GM21576 (cell line): ENCODE results near the gene PROK1.

ENCODE experiments used
- ATAC-seq: cut with Tn5 transposase; IDR thresholded peaks from one replicate; pipeline ENCODE4 v1.9.1; 2021; ENCODE audit warnings: mild to moderate bottlenecking, moderate library complexity; ENCODE audit not compliant: unreplicated experiment

The PROK1 gene

GRCh38 chr1:110464340-110464739 lies 13.4 kb downstream of the PROK1 start:
- no peak for ATAC-seq

GRCh38 chr1:110465038-110465813 lies 14.3 kb downstream of the PROK1 start:
- no peak for ATAC-seq

GRCh38 chr1:110465814-110466380 lies 14.9 kb downstream of the PROK1 start:
- no peak for ATAC-seq

- ATAC-seq: no peak
Observed at GRCh38 chr1:110466646-110467280, 15.8 kb downstream of the PROK1 start.

GRCh38 chr1:110471131-110471530 lies 20.2 kb downstream of the PROK1 start:
- ATAC-seq: no peak

- ATAC-seq: no peak
Observed at GRCh38 chr1:110472546-110472945, 21.6 kb downstream of the PROK1 start.

- no peak for ATAC-seq
Observed at GRCh38 chr1:110474444-110474843, 23.5 kb downstream of the PROK1 start.

DNA sequence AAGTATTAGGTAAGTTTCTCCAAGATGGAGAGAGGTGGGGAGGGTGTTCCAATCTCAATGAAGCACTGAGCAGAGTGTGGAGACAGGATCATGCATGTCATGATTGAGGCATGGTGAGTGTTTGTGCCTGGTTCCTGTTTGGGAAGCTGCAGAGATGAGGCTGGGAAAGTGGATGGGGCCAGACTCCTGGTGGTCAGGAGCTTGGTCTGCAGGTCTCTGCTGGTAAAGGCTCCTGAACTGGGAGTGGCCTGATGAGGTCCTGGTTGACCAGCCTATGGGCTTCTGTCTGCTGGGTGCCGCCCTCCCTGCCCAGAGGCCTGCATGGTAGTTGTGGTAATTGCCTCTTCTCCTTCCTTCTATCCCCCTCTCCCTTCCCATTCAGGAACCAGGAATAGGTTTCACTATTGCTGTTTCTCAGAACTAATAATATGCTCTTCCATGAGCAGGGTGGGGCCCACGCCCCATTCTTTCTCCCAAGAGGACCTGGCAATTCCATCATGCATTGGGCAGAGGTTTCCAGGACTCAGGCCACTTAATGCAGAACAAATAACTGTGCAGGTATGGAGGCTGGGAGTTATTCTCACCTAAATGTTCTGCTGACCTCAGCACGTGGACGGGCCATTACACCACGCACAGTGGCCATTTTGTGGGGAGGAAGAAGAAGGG lies 24.5 kb downstream of the PROK1 start:
- no peak for ATAC-seq

DNA sequence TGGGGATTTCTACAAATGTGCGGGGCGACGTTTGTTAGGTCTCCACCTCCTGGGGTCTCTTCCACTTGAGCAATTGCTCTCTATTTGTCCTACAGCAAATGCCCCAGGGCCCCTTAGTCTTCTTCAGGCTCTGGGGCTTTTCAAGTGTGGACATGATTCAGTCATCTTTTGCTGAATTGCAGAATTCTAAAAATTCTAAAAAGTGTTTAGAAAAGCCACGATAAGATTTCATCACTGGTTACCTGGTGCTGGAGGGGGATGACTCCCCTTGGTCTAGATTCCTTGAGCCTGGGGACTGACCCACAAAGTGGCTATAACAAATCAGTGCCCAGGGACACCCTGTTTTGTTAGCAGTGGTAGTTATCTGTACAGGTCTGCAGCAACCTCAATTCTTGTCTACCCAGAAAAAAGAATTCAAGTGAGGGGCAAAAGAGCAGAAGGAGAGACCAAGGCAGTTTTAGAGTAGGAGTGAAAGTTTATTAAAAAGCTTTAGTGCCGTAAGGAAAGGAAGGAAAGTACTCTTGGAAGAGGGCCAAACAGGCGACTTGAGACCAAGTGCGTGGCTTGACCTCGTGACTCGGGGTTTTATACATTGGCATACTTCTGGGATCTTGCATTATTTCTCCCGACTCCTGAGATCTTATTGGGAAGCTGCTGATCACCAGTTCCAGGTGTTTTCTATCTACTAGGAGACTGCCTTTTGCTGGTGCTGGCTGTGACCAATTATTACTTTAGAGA lies 25.2 kb downstream of the PROK1 start:
- ATAC-seq: no peak

DNA sequence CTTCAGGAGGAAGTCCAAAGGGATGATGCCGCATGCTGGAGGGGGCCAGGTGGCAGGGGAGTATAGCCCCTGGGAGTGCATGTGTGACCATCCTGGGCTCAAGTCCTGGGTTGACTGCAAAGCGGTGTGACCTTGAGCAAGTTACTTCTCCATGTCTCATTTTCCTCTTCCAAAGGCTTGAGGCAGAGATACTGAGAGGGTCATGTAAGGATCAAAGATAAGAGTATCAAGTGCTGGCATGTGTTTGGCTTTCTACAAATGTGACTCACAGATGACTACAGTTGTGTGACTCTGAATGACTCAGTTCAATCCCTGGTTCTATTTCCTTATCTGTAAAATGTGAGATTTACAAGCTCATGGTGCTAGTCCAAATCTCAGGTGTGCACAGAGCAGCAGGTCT lies 26.1 kb downstream of the PROK1 start:
- ATAC-seq: no peak

DNA sequence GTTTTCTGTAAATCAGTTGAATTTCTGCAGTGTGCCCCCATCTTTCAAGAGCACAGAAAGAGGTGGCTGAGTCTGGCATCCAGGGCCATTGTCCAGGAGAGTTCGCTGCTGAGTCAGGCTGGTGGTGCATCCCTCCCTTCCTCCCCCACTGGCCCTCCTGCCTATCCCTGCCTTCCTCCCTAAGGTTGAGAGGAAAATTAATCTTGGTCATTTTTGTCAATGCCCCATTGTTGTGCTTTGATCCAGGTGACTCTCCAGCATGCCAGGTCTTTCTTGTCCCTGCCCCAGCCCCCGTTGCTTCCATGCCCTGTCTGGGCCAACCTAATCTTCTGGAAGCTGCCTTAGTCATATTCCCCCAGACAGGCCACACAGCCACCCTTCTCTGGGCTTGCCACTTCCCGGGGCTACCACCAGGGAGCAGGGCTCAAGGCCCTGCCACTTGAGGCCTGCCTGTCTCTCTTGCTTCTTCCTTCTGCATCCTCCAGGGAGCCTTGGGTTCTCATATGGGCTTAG lies 26.6 kb downstream of the PROK1 start:
- ATAC-seq: no peak

- ATAC-seq: no peak
Observed at GRCh38 chr1:110477967-110478640, 27.2 kb downstream of the PROK1 start.

GRCh38 chr1:110478886-110479285 lies 27.9 kb downstream of the PROK1 start:
- ATAC-seq: no peak

GRCh38 chr1:110480356-110481096 lies 29.6 kb downstream of the PROK1 start:
- ATAC-seq: no peak

DNA sequence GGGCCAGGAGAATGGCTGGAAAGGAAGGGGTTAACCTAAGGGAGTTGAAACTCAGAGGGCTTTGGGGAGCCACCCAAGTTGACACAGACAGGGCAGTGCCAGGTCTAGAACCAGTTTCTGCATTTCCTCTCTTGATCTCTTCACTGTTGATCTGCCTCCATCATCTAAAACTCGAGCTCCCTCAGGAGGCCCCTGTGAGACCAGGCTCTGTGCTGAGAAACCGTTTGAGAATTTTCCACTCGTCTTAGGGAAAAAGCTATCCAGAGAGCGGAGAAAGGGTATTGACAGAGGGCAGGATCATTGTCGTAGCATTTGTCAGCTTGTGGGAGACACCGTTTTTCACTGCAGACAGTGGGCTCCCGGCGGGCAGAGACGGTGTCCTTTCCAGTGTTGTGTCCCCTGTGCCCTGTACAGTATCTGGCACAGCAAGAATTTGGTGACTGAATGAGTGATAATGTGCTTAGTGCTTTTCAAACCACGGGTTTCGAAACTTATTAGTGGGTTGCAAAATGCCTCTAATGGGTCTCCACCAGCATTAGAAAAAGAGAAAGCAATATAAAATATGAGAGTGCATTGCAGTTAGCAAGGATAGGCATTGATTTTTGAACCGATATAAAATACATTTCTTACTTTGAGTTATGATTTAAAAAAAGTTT lies 31.1 kb downstream of the PROK1 start:
- ATAC-seq: no peak

DNA sequence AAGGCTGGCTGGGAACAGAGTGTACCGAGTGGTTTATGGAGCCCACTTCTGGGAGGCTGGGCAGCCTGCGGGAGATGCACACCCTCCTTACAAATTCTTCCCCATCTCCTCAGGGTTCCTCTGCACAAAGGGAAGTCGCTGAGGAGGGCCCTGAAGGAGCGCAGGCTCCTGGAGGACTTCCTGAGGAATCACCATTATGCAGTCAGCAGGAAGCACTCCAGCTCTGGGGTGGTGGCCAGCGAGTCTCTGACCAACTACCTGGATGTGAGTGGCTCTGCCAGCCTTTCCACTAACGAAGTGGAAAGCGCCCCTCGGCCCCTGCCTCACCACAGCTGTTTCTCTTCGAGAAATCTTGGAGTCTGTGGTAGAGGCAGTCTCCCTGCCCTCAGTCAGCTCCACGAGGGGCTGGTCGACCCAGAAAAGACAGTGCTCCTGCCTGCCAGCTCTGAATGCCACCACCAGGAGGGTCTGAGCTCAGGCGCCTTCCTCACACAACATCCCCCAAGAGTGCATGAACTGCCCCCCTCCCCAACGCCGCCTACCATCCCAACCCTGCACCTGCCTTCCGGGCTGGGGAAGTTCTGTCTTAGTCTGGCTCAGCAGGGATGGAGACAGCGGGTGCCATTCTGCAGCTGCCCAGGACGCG lies 31.8 kb downstream of the PROK1 start:
- ATAC-seq: no peak

GRCh38 chr1:110483308-110483685 lies 32.3 kb downstream of the PROK1 start:
- no peak for ATAC-seq

DNA sequence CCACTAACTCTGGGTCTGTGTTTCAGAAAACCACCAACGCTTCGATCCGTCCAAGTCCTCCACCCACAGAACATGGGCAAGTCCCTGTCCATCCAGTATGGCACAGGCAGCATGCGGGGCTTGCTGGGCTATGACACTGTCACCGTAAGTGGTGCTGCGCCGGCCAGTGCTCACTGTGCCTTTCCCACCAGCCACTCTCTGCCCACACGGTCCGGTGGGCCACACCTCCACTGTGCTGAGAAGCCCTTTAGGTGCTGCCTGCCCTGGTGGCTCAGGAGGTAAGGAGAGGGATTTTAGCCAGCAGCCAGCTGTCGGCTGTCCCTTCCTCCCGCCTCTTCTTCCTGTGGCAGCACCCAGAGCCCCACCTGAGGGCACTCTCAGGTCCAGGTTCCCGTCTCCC lies 33.9 kb downstream of the PROK1 start:
- no peak for ATAC-seq

DNA sequence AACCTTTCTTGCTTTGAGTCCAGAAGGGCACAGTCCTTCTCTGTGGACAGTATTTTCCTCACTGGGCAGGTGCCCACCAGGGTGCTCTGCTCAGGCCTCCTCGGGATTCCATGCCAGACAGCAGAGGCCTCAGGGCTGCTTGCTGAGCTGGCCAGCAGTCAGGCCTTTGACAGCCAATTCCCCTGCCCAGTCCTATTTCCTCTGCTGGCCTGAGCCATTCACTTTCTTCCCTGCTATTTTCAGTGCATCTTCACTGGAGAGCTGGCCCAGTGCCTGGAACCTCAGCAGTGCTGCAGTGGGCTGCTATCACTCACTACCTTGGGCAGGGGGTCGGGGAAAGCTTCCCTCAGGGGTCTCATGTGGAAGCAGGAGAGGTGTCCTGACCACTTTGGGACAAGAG lies 34.8 kb downstream of the PROK1 start:
- ATAC-seq: no peak
